H1 (cell line): ENCODE data around the gene NUP188. TPM values are rescaled to one million over a fixed set of nuclear protein-coding genes. Genes with fewer than 3 reads are reported as not detected.
A peak's percentile ranks its signal among the peaks of the same experiment; 100 is the strongest.

Experiments used
- CTCF ChIA-PET: fragments of 300-600 bp; sonication (Branson Sonifier 250); formaldehyde crosslinking; loops from one replicate; lab custom pipeline; 2021; ENCODE audit not compliant: partially characterized antibody; lab: Charles Lee
- POLR2A ChIA-PET: fragments of 300-600 bp; sonication (Branson Sonifier 250); formaldehyde crosslinking; loops from one replicate; lab custom pipeline; 2021; ENCODE audit warnings: inconsistent platforms; ENCODE audit not compliant: partially characterized antibody; lab: Charles Lee
- DNase-seq, 2 experiments: peaks; one replicate each; pipeline versions ENCODE4 v3.0.0 to v3.0.0-alpha.2; 2010 to 2022; ENCODE audit warnings: low spot score in 2 of 2, low read depth in 1 of 2, mixed read lengths in 1 of 2
- FAIRE-seq: peaks from 2 replicates; lab custom pipeline; 2011; peaks lifted over from hg19 to GRCh38; lab: Jason Lieb, UNC
- H2AFZ ChIP-seq: 2 replicates; pipeline ENCODE4 v1.8.1; 2012; ENCODE audit warnings: low read length, inconsistent platforms
- H2AK5ac ChIP-seq: 2 replicates; pipeline ENCODE4 v1.6.1; 2013; ENCODE audit warnings: low read depth, low read length
- H2BK120ac ChIP-seq: replicated peaks from 2 replicates; pipeline ENCODE3; 2013; ENCODE audit warnings: low read depth, low read length, inconsistent platforms
- H2BK12ac ChIP-seq: 2 replicates; pipeline ENCODE4 v1.6.1; 2013; ENCODE audit warnings: low read depth, low read length
- H2BK15ac ChIP-seq: 2 replicates; pipeline ENCODE4 v1.6.1; 2013; ENCODE audit warnings: low read length
- H2BK20ac ChIP-seq: 2 replicates; pipeline ENCODE4 v1.6.1; 2013; ENCODE audit warnings: low read length
- H2BK5ac ChIP-seq: 2 replicates; pipeline ENCODE4 v1.6.1; 2013; ENCODE audit warnings: low read depth, low read length
- H3K14ac ChIP-seq: 2 replicates; pipeline ENCODE4 v1.6.1; 2013; ENCODE audit warnings: inconsistent platforms; ENCODE audit not compliant: insufficient read length
- H3K18ac ChIP-seq: 2 replicates; pipeline ENCODE4 v1.6.1; 2013; ENCODE audit warnings: low read length; ENCODE audit errors: extremely low read depth
- H3K23ac ChIP-seq: 2 replicates; pipeline ENCODE4 v1.6.1; 2013; ENCODE audit warnings: inconsistent platforms; ENCODE audit not compliant: insufficient read length
- H3K23me2 ChIP-seq: 2 replicates; pipeline ENCODE4 v1.6.1; 2013; ENCODE audit warnings: low read depth, low read length
- H3K27ac ChIP-seq: 2 replicates; pipeline ENCODE4 v1.6.1; 2011; ENCODE audit warnings: low read depth, low read length, inconsistent platforms
- H3K27me3 ChIP-seq, 4 experiments: replicated peaks in 1 of 4; 1 replicate in 1 of 4; 2 replicates in 3 of 4; pipeline versions ENCODE4 v1.6.1 to v1.8.1; 2011 to 2013; ENCODE audit warnings: low read length in 3 of 4, mild to moderate bottlenecking in 3 of 4, inconsistent platforms in 2 of 4, mixed read lengths in 2 of 4, moderate library complexity in 1 of 4; ENCODE audit not compliant: control insufficient read depth in 3 of 4, insufficient read depth in 3 of 4; ENCODE audit errors: extremely low read depth in 1 of 4
- H3K36me3 ChIP-seq, 4 experiments: 2 replicates each; pipeline versions ENCODE4 v1.6.1 to v1.8.1; 2011 to 2013; ENCODE audit warnings: mild to moderate bottlenecking in 4 of 4, low read length in 3 of 4, moderate library complexity in 2 of 4, control low read depth in 1 of 4, inconsistent platforms in 1 of 4; ENCODE audit not compliant: insufficient read depth in 4 of 4, control insufficient read depth in 2 of 4
- H3K4ac ChIP-seq: replicated peaks from 2 replicates; pipeline ENCODE3; 2013; ENCODE audit warnings: low read length, low read depth, mixed read lengths, inconsistent platforms; ENCODE audit not compliant: insufficient read length
- H3K4me1 ChIP-seq, 4 experiments: replicated peaks in 1 of 4; 1 replicate in 1 of 4; 2 replicates in 3 of 4; pipeline versions ENCODE4 v1.6.1 to v1.8.1; 2011 to 2013; ENCODE audit warnings: low read length in 3 of 4, inconsistent platforms in 2 of 4, mixed read lengths in 1 of 4; ENCODE audit not compliant: insufficient read depth in 4 of 4, control insufficient read depth in 3 of 4
- H3K4me2 ChIP-seq, 2 experiments: 2 replicates each; pipeline versions ENCODE4 v1.6.1 to v1.8.1; 2011 to 2013; ENCODE audit warnings: low read depth in 2 of 2, low read length in 2 of 2, control low read depth in 1 of 2, inconsistent platforms in 1 of 2, mild to moderate bottlenecking in 1 of 2; ENCODE audit not compliant: insufficient read depth in 1 of 2
- H3K4me3 ChIP-seq, 4 experiments: fragments of 200-600, 300-600 bp in 1 of 4; sonication (generic), shearing (Covaris generic), sonication (Bioruptor Twin) in 1 of 4; 2 replicates each; pipeline versions ENCODE4 v1.5.1 to v1.8.1; 2011 to 2016; ENCODE audit warnings: low read length in 4 of 4, low read depth in 3 of 4, control low read depth in 2 of 4, inconsistent platforms in 2 of 4, mild to moderate bottlenecking in 2 of 4, mixed read lengths in 1 of 4, moderate library complexity in 1 of 4; ENCODE audit not compliant: insufficient read depth in 2 of 4; ENCODE audit errors: extremely low read depth in 1 of 4
- H3K56ac ChIP-seq: replicated peaks from 2 replicates; pipeline ENCODE3; 2013; ENCODE audit warnings: low read depth, mild to moderate bottlenecking, mixed read lengths, low read length, inconsistent platforms; ENCODE audit not compliant: insufficient read length
- H3K79me1 ChIP-seq: 2 replicates; pipeline ENCODE4 v1.6.1; 2013; ENCODE audit warnings: low read depth, low read length, control low read depth
- H3K79me2 ChIP-seq, 2 experiments: 2 replicates each; pipeline versions ENCODE4 v1.6.1 to v1.8.1; 2012 to 2013; ENCODE audit warnings: low read length in 2 of 2, mild to moderate bottlenecking in 2 of 2, inconsistent platforms in 1 of 2; ENCODE audit not compliant: insufficient read depth in 2 of 2, control insufficient read depth in 1 of 2
- H3K9ac ChIP-seq, 4 experiments: replicated peaks in 1 of 4; 1 replicate in 1 of 4; 2 replicates in 3 of 4; pipeline versions ENCODE4 v1.6.1 to v1.8.1; 2011 to 2013; ENCODE audit warnings: low read depth in 3 of 4, low read length in 3 of 4, control low read depth in 2 of 4, mild to moderate bottlenecking in 2 of 4, moderate library complexity in 2 of 4, inconsistent platforms in 1 of 4; ENCODE audit errors: extremely low read depth in 1 of 4
- H3K9me3 ChIP-seq, 2 experiments: 2 replicates each; pipeline versions ENCODE4 v1.6.1 to v1.8.1; 2012 to 2013; ENCODE audit warnings: mild to moderate bottlenecking in 2 of 2, moderate library complexity in 2 of 2, control low read depth in 1 of 2, inconsistent platforms in 1 of 2, low read depth in 1 of 2, low read length in 1 of 2, mixed read lengths in 1 of 2; ENCODE audit not compliant: insufficient read depth in 2 of 2
- H4K20me1 ChIP-seq, 2 experiments: replicated peaks in 1 of 2; 2 replicates each; pipeline versions ENCODE3 to v1.8.1; 2011 to 2013; ENCODE audit warnings: inconsistent platforms in 2 of 2, low read length in 2 of 2, mild to moderate bottlenecking in 1 of 2; ENCODE audit not compliant: insufficient read depth in 2 of 2, control insufficient read depth in 1 of 2
- H4K5ac ChIP-seq: 2 replicates; pipeline ENCODE4 v1.6.1; 2013; ENCODE audit warnings: low read length, low read depth, mixed read lengths, inconsistent platforms; ENCODE audit not compliant: insufficient read length
- H4K8ac ChIP-seq: 2 replicates; pipeline ENCODE4 v1.8.0; 2013; ENCODE audit warnings: mild to moderate bottlenecking, moderate library complexity, low read length, inconsistent platforms; ENCODE audit not compliant: insufficient read depth; ENCODE audit errors: extremely low read depth
- H4K91ac ChIP-seq: replicated peaks from 2 replicates; pipeline ENCODE3; 2013; ENCODE audit warnings: low read length, mixed read lengths, inconsistent platforms; ENCODE audit not compliant: insufficient read length
- SUZ12 ChIP-seq: fragments of 200-600 bp; sonication (generic); IDR thresholded peaks from 2 replicates; pipeline ENCODE4 v1.6.1; 2012; ENCODE audit warnings: mild to moderate bottlenecking, inconsistent platforms, low read length, moderate library complexity, mixed read lengths
- TEAD4 ChIP-seq: IDR thresholded peaks from 2 replicates; pipeline ENCODE4 v1.6.1; 2012; ENCODE audit warnings: low read depth, low read length, inconsistent platforms, mixed read lengths
- WGBS, 2 experiments: shearing (Covaris generic) in 1 of 2; methylation state at CpG; one replicate each; pipeline versions ENCODE4 v1.1.6 to v1.1.7; 2013 to 2015; ENCODE audit warnings: low lambda C conversion rate in 2 of 2, mixed read lengths in 2 of 2, inconsistent platforms in 1 of 2, low coverage in 1 of 2, missing lambda C conversion rate in 1 of 2; ENCODE audit not compliant: insufficient replicate concordance in 2 of 2, insufficient coverage in 1 of 2, insufficient read length in 1 of 2; ENCODE audit errors: extremely low coverage in 1 of 2, missing lambda C conversion rate in 1 of 2; 5-methylcytosine and 5-hydroxymethylcytosine counted together
- polyA plus RNA-seq, 7 experiments: library from polyadenylated mRNA; depleted of rRNA in 3 of 7; stranded (reverse) in 5 of 7; unstranded in 2 of 7; fragments of >200 nt in 5 of 7; fragments of 200-250 nt in 2 of 7; gene quantifications; 1 replicate in 5 of 7; 2 replicates in 1 of 7; 4 replicates in 1 of 7; pipeline versions ENCODE4 v1.2.1 to v1.2.3, GENCODE V29; 2011 to 2013; ENCODE audit warnings: missing spikeins in 2 of 7, mixed read lengths in 2 of 7
- total RNA-seq: library from RNA; stranded (reverse); fragmentation: NEBNext Ultra II Directional; extraction: Animal tissue kit (Norgen Biotek cat#: 25700); gene quantifications from 2 replicates; pipeline ENCODE4 v1.2.1, GENCODE V29; 2021
- TF ChIP-seq, protein P1 (sequence below): IDR thresholded peaks from 2 replicates; pipeline ENCODE4 v1.6.1; 2012; ENCODE audit warnings: inconsistent platforms

NUP188 gene
- total and polyA plus RNA-seq, 2 of the 8 experiments (the other 6 are each of a cell fraction or from before 2014, with no cell fraction given), result 90.1 to 111 TPM

DNA sequence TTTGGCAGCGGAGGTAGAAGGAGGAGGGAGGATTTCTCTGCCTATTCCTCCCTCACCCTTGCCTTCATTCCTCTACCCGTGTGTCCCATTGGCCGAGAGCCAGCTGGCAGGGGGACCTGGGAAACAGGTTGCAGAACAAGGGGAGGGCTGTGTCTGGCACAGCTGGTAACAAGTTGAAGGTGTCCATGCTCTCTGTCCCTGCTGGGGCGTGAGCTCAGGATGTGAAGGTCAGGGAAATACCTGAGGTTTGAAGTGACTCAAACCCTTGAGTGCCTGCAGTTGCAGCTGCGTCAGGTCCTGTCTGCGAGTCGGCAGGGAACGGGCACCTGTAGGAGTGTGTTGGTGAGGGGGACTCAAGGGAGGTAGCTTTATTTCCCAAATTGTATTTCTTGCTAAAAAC lies 105.1 kb downstream of the NUP188 start:
- no peak overlapping the region for H4K5ac ChIP-seq
- DNase-seq (no peak), FAIRE-seq (no peak)
- H3K4ac ChIP-seq, result no peak overlapping the region
- no peaks in the 10 kb centered on the region for H3K79me2 ChIP-seq
- TF ChIP-seq SUZ12 (no peak), TEAD4 (no peak)
- TF ChIP-seq, protein P1, sequence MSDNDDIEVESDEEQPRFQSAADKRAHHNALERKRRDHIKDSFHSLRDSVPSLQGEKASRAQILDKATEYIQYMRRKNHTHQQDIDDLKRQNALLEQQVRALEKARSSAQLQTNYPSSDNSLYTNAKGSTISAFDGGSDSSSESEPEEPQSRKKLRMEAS, result no peak
- no peak overlapping the region for H2BK20ac ChIP-seq
- H3K56ac ChIP-seq, result no peak overlapping the region
- no peaks in the 10 kb centered on the region for H3K27me3 ChIP-seq
- H4K20me1 ChIP-seq, result peaks cover 0 to 2% of the 10 kb centered on the region in 2 experiments
- ChIA-PET CTCF (interaction anchor here (1.3 kb wide), 1 partner anchor 60 kb away, joined by 3 read pairs; no protein-coding TSS in a partner anchor), POLR2A (interaction anchor here (0.7 to 1.2 kb wide), 2 partner anchors 16 to 25 kb away, joined by 3 read pairs; partner anchors contain the start of gene MIGA2)
- no peak overlapping the region for H2AK5ac ChIP-seq
- H2BK12ac ChIP-seq, result no peak overlapping the region
- no peak overlapping the region for H3K4me2 ChIP-seq
- H3K14ac ChIP-seq, result no peak overlapping the region
- no peak overlapping the region for H3K9ac ChIP-seq
- no peak overlapping the region for H2BK15ac ChIP-seq
- no peak overlapping the region for H2BK5ac ChIP-seq
- 94% methylated on average over 8 of the region's 8 CpGs; no CpG with 5 or more reads in 1 of the 2 experiments for WGBS, 2 experiments
- no peak overlapping the region for H3K23ac ChIP-seq
- H3K79me1 ChIP-seq, result no peaks in the 10 kb centered on the region
- no peak overlapping the region for H3K18ac ChIP-seq
- no peak overlapping the region for H3K27ac ChIP-seq
- no peak overlapping the region for H4K91ac ChIP-seq
- H2AFZ ChIP-seq, result no peak overlapping the region
- H3K4me3 ChIP-seq, result no peak overlapping the region
- peak overlapping the region; percentile 57; the same call in 1 of the 2 replicates for H4K8ac ChIP-seq
- no peaks in the 10 kb centered on the region for H3K4me1 ChIP-seq
- peaks cover 4 to 24% (median 9%) of the 10 kb centered on the region in 4 experiments; a peak in 7 of 8 replicates for H3K36me3 ChIP-seq
- H3K23me2 ChIP-seq, result no peaks in the 10 kb centered on the region
- no peaks in the 10 kb centered on the region for H3K9me3 ChIP-seq
- no peak overlapping the region for H2BK120ac ChIP-seq
